ENCODE measurements around the gene PRPF8. TPM values are rescaled to one million over a fixed set of nuclear protein-coding genes. Genes with fewer than 3 reads are reported as not detected.
A peak's percentile ranks its signal among the peaks of the same experiment; 100 is the strongest.

Gene PRPF8
- total and polyA plus RNA-seq, 2 of the 13 experiments (the other 11 are each of a cell fraction or from before 2014, with no cell fraction given) = 112 to 179 TPM

GRCh38 chr17:1684378-1685189, at the start of gene PRPF8 (continued):
- TF ChIP-seq FOXK1 (CRISPR knock-in tag; IDR thresholded peaks at IDR 0.05; ENCODE audit: borderline replicate concordance, low read depth) = no peak; the same call in 1 of the 2 replicates
- TF ChIP-seq ZNF251 (CRISPR knock-in tag; IDR thresholded peaks at IDR 0.05) = no peak
- TF ChIP-seq NBN (conservative IDR thresholded peaks at IDR 0.05) = no peak
- no peak for TF ChIP-seq MAFF (IDR thresholded peaks at IDR 0.05; ENCODE audit: low read depth, low read length)
- TF ChIP-seq, protein P1, sequence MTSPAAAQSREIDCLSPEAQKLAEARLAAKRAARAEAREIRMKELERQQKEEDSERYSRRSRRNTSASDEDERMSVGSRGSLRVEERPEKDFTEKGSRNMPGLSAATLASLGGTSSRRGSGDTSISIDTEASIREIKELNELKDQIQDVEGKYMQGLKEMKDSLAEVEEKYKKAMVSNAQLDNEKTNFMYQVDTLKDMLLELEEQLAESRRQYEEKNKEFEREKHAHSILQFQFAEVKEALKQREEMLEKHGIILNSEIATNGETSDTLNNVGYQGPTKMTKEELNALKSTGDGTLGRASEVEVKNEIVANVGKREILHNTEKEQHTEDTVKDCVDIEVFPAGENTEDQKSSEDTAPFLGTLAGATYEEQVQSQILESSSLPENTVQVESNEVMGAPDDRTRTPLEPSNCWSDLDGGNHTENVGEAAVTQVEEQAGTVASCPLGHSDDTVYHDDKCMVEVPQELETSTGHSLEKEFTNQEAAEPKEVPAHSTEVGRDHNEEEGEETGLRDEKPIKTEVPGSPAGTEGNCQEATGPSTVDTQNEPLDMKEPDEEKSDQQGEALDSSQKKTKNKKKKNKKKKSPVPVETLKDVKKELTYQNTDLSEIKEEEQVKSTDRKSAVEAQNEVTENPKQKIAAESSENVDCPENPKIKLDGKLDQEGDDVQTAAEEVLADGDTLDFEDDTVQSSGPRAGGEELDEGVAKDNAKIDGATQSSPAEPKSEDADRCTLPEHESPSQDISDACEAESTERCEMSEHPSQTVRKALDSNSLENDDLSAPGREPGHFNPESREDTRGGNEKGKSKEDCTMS (CRISPR knock-in tag; conservative IDR thresholded peaks at IDR 0.05) = no peak
- no peak for TF ChIP-seq ZNF484 (CRISPR knock-in tag; IDR thresholded peaks at IDR 0.05; ENCODE audit: borderline replicate concordance, low read depth)
- TF ChIP-seq RXRA (CRISPR knock-in tag; IDR thresholded peaks at IDR 0.05) = peak; percentile 72; the same call in 1 of the 2 replicates
- TF ChIP-seq KMT2A (CRISPR knock-in tag; IDR thresholded peaks at IDR 0.05) = peak; percentile 71
- no peak; the same call in 1 of the 2 replicates for TF ChIP-seq ZSCAN29 (CRISPR knock-in tag; conservative IDR thresholded peaks at IDR 0.05)
- TF ChIP-seq SIN3B (IDR thresholded peaks at IDR 0.05; ENCODE audit: low read length) = no peak
- TF ChIP-seq ZNF614 (CRISPR knock-in tag; IDR thresholded peaks at IDR 0.05; ENCODE audit: borderline replicate concordance) = no peak; the same call in 1 of the 2 replicates
- no peak for TF ChIP-seq ZNF609 (CRISPR knock-in tag; IDR thresholded peaks at IDR 0.05; ENCODE audit: borderline replicate concordance)
- peak; percentile 85 for TF ChIP-seq TAF1 (CRISPR knock-in tag; IDR thresholded peaks at IDR 0.05)
- no peak for TF ChIP-seq HOXA9 (CRISPR knock-in tag; IDR thresholded peaks at IDR 0.05; ENCODE audit: borderline replicate concordance)
- no peak for TF ChIP-seq PRMT3 (CRISPR knock-in tag; IDR thresholded peaks at IDR 0.05; ENCODE audit: borderline replicate concordance, low read depth)
- TF ChIP-seq, protein P2, sequence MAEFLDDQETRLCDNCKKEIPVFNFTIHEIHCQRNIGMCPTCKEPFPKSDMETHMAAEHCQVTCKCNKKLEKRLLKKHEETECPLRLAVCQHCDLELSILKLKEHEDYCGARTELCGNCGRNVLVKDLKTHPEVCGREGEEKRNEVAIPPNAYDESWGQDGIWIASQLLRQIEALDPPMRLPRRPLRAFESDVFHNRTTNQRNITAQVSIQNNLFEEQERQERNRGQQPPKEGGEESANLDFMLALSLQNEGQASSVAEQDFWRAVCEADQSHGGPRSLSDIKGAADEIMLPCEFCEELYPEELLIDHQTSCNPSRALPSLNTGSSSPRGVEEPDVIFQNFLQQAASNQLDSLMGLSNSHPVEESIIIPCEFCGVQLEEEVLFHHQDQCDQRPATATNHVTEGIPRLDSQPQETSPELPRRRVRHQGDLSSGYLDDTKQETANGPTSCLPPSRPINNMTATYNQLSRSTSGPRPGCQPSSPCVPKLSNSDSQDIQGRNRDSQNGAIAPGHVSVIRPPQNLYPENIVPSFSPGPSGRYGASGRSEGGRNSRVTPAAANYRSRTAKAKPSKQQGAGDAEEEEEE (CRISPR knock-in tag; IDR thresholded peaks at IDR 0.05; ENCODE audit: borderline replicate concordance) = no peak
- no peak for TF ChIP-seq ZKSCAN1 (IDR thresholded peaks at IDR 0.05; ENCODE audit: low read length)
- no peak for TF ChIP-seq FOSL1 (CRISPR knock-in tag; IDR thresholded peaks at IDR 0.05; ENCODE audit: borderline replicate concordance)
- TF ChIP-seq ZEB1 (IDR thresholded peaks at IDR 0.05; ENCODE audit: insufficient replicate concordance, low read depth) = no peak
